ENCODE results near the gene IFIT1.

- TF ChIP-seq RAD21 (IDR thresholded peaks at IDR 0.05; ENCODE audit: low read depth) (no peak), EP300 (IDR thresholded peaks at IDR 0.05; ENCODE audit: borderline replicate concordance) (no peak), EGR1 (IDR thresholded peaks at IDR 0.05) (no peak), YY1 (IDR thresholded peaks at IDR 0.05; ENCODE audit: low read depth) (no peak), TAF1 (IDR thresholded peaks at IDR 0.05; ENCODE audit: low read depth) (no peak)
- TF ChIP-seq, protein P1, sequence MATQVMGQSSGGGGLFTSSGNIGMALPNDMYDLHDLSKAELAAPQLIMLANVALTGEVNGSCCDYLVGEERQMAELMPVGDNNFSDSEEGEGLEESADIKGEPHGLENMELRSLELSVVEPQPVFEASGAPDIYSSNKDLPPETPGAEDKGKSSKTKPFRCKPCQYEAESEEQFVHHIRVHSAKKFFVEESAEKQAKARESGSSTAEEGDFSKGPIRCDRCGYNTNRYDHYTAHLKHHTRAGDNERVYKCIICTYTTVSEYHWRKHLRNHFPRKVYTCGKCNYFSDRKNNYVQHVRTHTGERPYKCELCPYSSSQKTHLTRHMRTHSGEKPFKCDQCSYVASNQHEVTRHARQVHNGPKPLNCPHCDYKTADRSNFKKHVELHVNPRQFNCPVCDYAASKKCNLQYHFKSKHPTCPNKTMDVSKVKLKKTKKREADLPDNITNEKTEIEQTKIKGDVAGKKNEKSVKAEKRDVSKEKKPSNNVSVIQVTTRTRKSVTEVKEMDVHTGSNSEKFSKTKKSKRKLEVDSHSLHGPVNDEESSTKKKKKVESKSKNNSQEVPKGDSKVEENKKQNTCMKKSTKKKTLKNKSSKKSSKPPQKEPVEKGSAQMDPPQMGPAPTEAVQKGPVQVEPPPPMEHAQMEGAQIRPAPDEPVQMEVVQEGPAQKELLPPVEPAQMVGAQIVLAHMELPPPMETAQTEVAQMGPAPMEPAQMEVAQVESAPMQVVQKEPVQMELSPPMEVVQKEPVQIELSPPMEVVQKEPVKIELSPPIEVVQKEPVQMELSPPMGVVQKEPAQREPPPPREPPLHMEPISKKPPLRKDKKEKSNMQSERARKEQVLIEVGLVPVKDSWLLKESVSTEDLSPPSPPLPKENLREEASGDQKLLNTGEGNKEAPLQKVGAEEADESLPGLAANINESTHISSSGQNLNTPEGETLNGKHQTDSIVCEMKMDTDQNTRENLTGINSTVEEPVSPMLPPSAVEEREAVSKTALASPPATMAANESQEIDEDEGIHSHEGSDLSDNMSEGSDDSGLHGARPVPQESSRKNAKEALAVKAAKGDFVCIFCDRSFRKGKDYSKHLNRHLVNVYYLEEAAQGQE (IDR thresholded peaks at IDR 0.05; ENCODE audit: low read depth): no peak
Observed at GRCh38 chr10:89416465-89416864, 24.0 kb downstream of the IFIT1 start.
